Trophoblast cell (in vitro differentiated cells and primary cell): ENCODE data around the gene CSMD2.

ENCODE experiments used
- DNase-seq, 2 donors: peaks; one replicate each; pipeline ENCODE4 v3.0.0-alpha.2; 2016
- H2AFZ ChIP-seq: 2 replicates; pipeline ENCODE4 v1.6.1; 2013; ENCODE audit warnings: low read length, moderate library complexity, mild to moderate bottlenecking; ENCODE audit not compliant: insufficient read depth, poor library complexity
- H2AK5ac ChIP-seq: 2 replicates; pipeline ENCODE4 v1.6.1; 2013; ENCODE audit warnings: mild to moderate bottlenecking, low read length
- H2BK120ac ChIP-seq: 2 replicates; pipeline ENCODE4 v1.6.1; 2013; ENCODE audit warnings: low read length, mild to moderate bottlenecking, moderate library complexity; ENCODE audit not compliant: insufficient read depth, poor library complexity
- H2BK12ac ChIP-seq: 2 replicates; pipeline ENCODE4 v1.6.1; 2013; ENCODE audit warnings: mild to moderate bottlenecking, low read length, moderate library complexity
- H2BK5ac ChIP-seq: 2 replicates; pipeline ENCODE4 v1.6.1; 2013; ENCODE audit warnings: low read length, low read depth, moderate library complexity, mild to moderate bottlenecking; ENCODE audit not compliant: poor library complexity
- H3K14ac ChIP-seq: 2 replicates; pipeline ENCODE4 v1.6.1; 2013; ENCODE audit warnings: mild to moderate bottlenecking, low read length
- H3K18ac ChIP-seq: 2 replicates; pipeline ENCODE4 v1.6.1; 2013; ENCODE audit warnings: mild to moderate bottlenecking, low read length
- H3K23ac ChIP-seq: 2 replicates; pipeline ENCODE4 v1.6.1; 2013; ENCODE audit warnings: low read length
- H3K27ac ChIP-seq: 2 replicates; pipeline ENCODE4 v1.5.1; 2013; ENCODE audit warnings: low read depth, mild to moderate bottlenecking, inconsistent platforms, low read length, moderate library complexity
- H3K27me3 ChIP-seq: 2 replicates; pipeline ENCODE4 v1.6.1; 2013; ENCODE audit warnings: inconsistent platforms, mild to moderate bottlenecking, low read length, moderate library complexity; ENCODE audit not compliant: insufficient read depth
- H3K36me3 ChIP-seq, 2 experiments: 1 replicate in 1 of 2; 2 replicates in 1 of 2; pipeline ENCODE4 v1.6.1; 2013; ENCODE audit warnings: low read length in 2 of 2, mild to moderate bottlenecking in 2 of 2, moderate library complexity in 1 of 2; ENCODE audit not compliant: insufficient read depth in 2 of 2, control insufficient read depth in 1 of 2
- H3K4ac ChIP-seq: 2 replicates; pipeline ENCODE4 v1.6.1; 2013; ENCODE audit warnings: low read depth, mild to moderate bottlenecking, low read length, moderate library complexity
- H3K4me1 ChIP-seq, 2 experiments: 1 replicate in 1 of 2; 2 replicates in 1 of 2; pipeline ENCODE4 v1.6.1; 2013; ENCODE audit warnings: low read length in 2 of 2, mild to moderate bottlenecking in 2 of 2, moderate library complexity in 1 of 2; ENCODE audit not compliant: insufficient read depth in 2 of 2, control insufficient read depth in 1 of 2
- H3K4me2 ChIP-seq: 2 replicates; pipeline ENCODE4 v1.6.1; 2013; ENCODE audit warnings: inconsistent platforms, mild to moderate bottlenecking, low read length, moderate library complexity
- H3K4me3 ChIP-seq: 2 replicates; pipeline ENCODE4 v1.5.1; 2013; ENCODE audit warnings: mild to moderate bottlenecking, low read depth, low read length, inconsistent platforms
- H3K79me1 ChIP-seq: one replicate; pipeline ENCODE4 v1.6.1; 2013; ENCODE audit warnings: low read length
- H3K79me2 ChIP-seq: 2 replicates; pipeline ENCODE4 v1.6.1; 2013; ENCODE audit warnings: low read length, mild to moderate bottlenecking; ENCODE audit not compliant: control insufficient read depth, insufficient read depth, poor library complexity
- H3K9ac ChIP-seq: 2 replicates; pipeline ENCODE4 v1.6.1; 2013; ENCODE audit warnings: mild to moderate bottlenecking, low read length
- H3K9me3 ChIP-seq: 2 replicates; pipeline ENCODE4 v1.6.1; 2013; ENCODE audit warnings: low read depth, mild to moderate bottlenecking, control low read depth, inconsistent platforms, low read length; ENCODE audit not compliant: insufficient read depth
- H4K12ac ChIP-seq: 2 replicates; pipeline ENCODE4 v1.6.1; 2013; ENCODE audit warnings: low read depth, mild to moderate bottlenecking, low read length, moderate library complexity
- H4K8ac ChIP-seq: 2 replicates; pipeline ENCODE4 v1.6.1; 2013; ENCODE audit warnings: low read depth, mild to moderate bottlenecking, low read length, moderate library complexity
- H4K91ac ChIP-seq: one replicate; pipeline ENCODE4 v1.6.1; 2013; ENCODE audit warnings: low read depth, mild to moderate bottlenecking, low read length, moderate library complexity
- WGBS: extraction: QIAGEN DNeasy Blood & Tissue Kit; methylation state at CpG from one replicate; pipeline ENCODE4 v1.1.7; 2013; ENCODE audit warnings: missing lambda C conversion rate; ENCODE audit not compliant: insufficient read length, insufficient coverage; ENCODE audit errors: extremely low coverage; 5-methylcytosine and 5-hydroxymethylcytosine counted together

Gene CSMD2

GRCh38 chr1:33714421-33714820, 450.6 kb downstream of the CSMD2 start:
- Histone ChIP-seq H3K18ac (no peak overlapping the region), H4K91ac (no peak overlapping the region)

DNA sequence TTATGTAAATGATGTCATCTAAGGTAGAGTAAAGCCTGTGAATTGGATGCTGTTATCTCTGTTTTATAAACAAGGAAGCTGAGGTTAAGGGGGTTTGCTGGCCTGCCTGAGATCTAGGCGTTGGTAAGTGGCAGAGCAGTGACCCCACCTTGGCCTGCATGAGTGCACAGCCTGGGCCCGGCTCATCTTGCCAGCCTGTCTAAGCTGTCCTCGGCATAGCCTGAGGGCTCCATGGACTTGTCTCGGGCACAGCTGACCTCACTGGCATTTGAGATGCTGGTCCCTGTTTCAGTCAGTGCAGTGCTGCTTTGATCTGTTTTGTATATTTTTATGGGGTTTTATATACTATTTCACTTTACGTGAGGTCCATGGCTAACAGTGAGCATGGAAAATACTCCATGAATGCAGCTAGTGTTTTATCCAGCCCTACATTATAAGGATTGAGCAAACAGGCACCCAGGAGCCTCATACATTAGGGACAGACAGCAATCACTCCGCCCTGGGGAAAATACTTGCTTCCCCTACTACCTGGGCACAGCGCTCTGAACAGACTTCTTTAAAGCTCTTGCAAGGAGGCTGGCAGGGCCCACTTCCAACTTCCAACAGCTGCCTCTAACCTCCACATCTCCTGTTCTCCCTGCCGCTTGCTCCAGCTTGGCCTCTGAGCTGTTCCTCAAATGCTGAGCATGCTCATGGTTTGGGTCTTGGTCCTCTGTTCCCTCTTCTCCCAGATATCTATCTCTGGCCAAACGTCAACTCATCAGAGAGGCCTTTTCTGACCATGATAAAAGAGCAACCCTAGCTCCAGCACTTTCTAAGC, 451.8 kb downstream of the CSMD2 start:
- Histone ChIP-seq H3K18ac (no peak overlapping the region), H2AFZ (no peak overlapping the region), H2AK5ac (no peak overlapping the region), H3K4me2 (no peak overlapping the region), H3K36me3 (no peaks in the 10 kb centered on the region), H3K9me3 (no peaks in the 10 kb centered on the region), H3K4me3 (no peak overlapping the region), H3K9ac (no peak overlapping the region), H4K91ac (no peak overlapping the region), H3K14ac (no peak overlapping the region), H3K27me3 (no peaks in the 10 kb centered on the region), H2BK120ac (no peak overlapping the region), H3K79me2 (no peaks in the 10 kb centered on the region), H2BK12ac (no peak overlapping the region), H3K4ac (no peak overlapping the region), H3K4me1 (peaks cover 4 to 7% of the 10 kb centered on the region in 2 experiments), H4K8ac (no peak overlapping the region), H3K79me1 (no peaks in the 10 kb centered on the region), H3K23ac (no peak overlapping the region), H2BK5ac (no peak overlapping the region), H3K27ac (no peak overlapping the region), H4K12ac (no peak overlapping the region)
- DNase-seq = no peak
- WGBS = no CpG with 5 or more reads among the region's 9 CpGs

More at GRCh38 chr1:33714421-33714820, 450.6 kb downstream of the CSMD2 start:
- Histone ChIP-seq H2BK12ac (no peak overlapping the region), H3K36me3 (no peaks in the 10 kb centered on the region), H2BK5ac (no peak overlapping the region), H2AFZ (no peak overlapping the region), H3K4ac (no peak overlapping the region), H3K23ac (no peak overlapping the region), H3K4me3 (no peak overlapping the region), H3K14ac (no peak overlapping the region), H3K4me2 (no peak overlapping the region), H3K9ac (no peak overlapping the region), H3K79me2 (no peaks in the 10 kb centered on the region), H4K12ac (no peak overlapping the region), H2BK120ac (no peak overlapping the region), H3K27me3 (no peaks in the 10 kb centered on the region), H3K4me1 (peaks cover 4 to 7% of the 10 kb centered on the region in 2 experiments), H2AK5ac (no peak overlapping the region), H3K27ac (no peak overlapping the region), H4K8ac (no peak overlapping the region), H3K79me1 (no peaks in the 10 kb centered on the region), H3K9me3 (no peaks in the 10 kb centered on the region)
- DNase-seq = no peak
- no CpG with 5 or more reads among the region's 18 CpGs for WGBS

DNA sequence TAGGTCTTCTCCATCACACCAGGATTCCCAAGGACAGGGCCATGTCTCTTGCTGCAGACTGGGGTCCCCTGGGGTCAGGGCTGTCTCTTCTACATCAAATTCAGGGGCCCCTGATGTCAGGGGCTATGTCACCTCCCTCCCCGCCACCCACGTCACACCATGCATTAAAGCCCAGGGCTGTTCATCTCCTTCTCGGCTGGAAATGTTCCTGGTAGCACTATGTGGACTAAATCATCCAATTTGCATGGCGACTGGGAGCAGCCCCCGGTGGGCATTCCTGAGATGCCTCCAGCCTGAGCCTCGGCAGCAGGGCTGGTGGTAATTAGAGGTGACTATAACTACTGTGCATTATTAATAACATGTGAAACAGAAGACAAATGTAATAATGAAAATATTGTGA, 452.8 kb downstream of the CSMD2 start:
- H3K4me3 ChIP-seq = no peak overlapping the region
- no peak overlapping the region for H3K9ac ChIP-seq
- no peak overlapping the region for H3K4me2 ChIP-seq
- H3K27ac ChIP-seq = no peak overlapping the region
- no peaks in the 10 kb centered on the region for H3K9me3 ChIP-seq
- no peak overlapping the region for H2BK5ac ChIP-seq
- no peaks in the 10 kb centered on the region for H3K36me3 ChIP-seq
- H2BK12ac ChIP-seq = no peak overlapping the region
- H4K12ac ChIP-seq = no peak overlapping the region
- no peaks in the 10 kb centered on the region for H3K27me3 ChIP-seq
- no peak overlapping the region for H2BK120ac ChIP-seq
- DNase-seq = peak in 1 of 2 donors; percentile 43
- H3K23ac ChIP-seq = no peak overlapping the region
- H3K79me1 ChIP-seq = no peaks in the 10 kb centered on the region
- peaks cover 4 to 7% of the 10 kb centered on the region in 2 experiments for H3K4me1 ChIP-seq
- H4K8ac ChIP-seq = no peak overlapping the region
- H2AK5ac ChIP-seq = no peak overlapping the region
- no peak overlapping the region for H3K18ac ChIP-seq
- no CpG with 5 or more reads among the region's 6 CpGs for WGBS
- no peak overlapping the region for H3K14ac ChIP-seq
- H3K4ac ChIP-seq = no peak overlapping the region
- no peak overlapping the region for H4K91ac ChIP-seq
- no peak overlapping the region for H2AFZ ChIP-seq
- no peaks in the 10 kb centered on the region for H3K79me2 ChIP-seq

DNA sequence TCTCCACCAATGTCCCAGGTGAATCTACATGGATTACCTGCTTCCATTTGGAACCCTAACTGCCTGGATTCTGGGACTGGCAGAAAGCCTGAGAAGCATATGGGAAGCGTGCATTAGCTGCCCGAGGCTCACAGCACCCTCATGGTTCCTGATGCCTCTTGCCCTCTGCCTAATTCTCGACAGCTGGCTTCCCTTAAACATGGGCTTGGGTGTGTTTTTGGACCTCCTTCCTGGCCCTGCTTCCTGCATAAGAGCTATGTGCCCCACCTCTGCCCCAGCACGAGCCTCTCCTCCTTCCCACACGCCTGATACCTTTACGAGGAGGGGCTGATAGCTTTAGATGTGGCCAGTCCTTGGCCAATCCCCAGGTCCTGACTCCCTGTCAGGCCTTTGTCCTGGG, 453.5 kb downstream of the CSMD2 start:
- no peak overlapping the region for H4K12ac ChIP-seq
- H3K4ac ChIP-seq = no peak overlapping the region
- H3K79me1 ChIP-seq = no peaks in the 10 kb centered on the region
- H2BK120ac ChIP-seq = no peak overlapping the region
- H3K79me2 ChIP-seq = no peaks in the 10 kb centered on the region
- no peak overlapping the region for H2AK5ac ChIP-seq
- H2BK12ac ChIP-seq = no peak overlapping the region
- no peak overlapping the region for H3K23ac ChIP-seq
- H4K8ac ChIP-seq = no peak overlapping the region
- no peak overlapping the region for H4K91ac ChIP-seq
- DNase-seq = no peak
- no peaks in the 10 kb centered on the region for H3K27me3 ChIP-seq
- no peak overlapping the region for H2AFZ ChIP-seq
- H3K4me1 ChIP-seq = peaks cover 4 to 7% of the 10 kb centered on the region in 2 experiments
- H3K27ac ChIP-seq = no peak overlapping the region
- no peaks in the 10 kb centered on the region for H3K36me3 ChIP-seq
- no peak overlapping the region for H3K9ac ChIP-seq
- no CpG with 5 or more reads among the region's 6 CpGs for whole genome bisulfite sequencing
- no peak overlapping the region for H3K4me3 ChIP-seq
- no peak overlapping the region for H3K14ac ChIP-seq
- H2BK5ac ChIP-seq = no peak overlapping the region
- no peak overlapping the region for H3K4me2 ChIP-seq
- peaks cover 2% of the 10 kb centered on the region for H3K9me3 ChIP-seq
- H3K18ac ChIP-seq = no peak overlapping the region
